ENCODE measurements around the gene GNG12. TPM values are rescaled to one million over a fixed set of nuclear protein-coding genes. Genes with fewer than 3 reads are reported as not detected.
A peak's percentile ranks its signal among the peaks of the same experiment; 100 is the strongest.

GNG12 gene
- total RNA-seq, 2 donors from 2014 or later: 29.1 to 45.4 TPM

- Histone ChIP-seq H3K27me3 (no peaks in the 10 kb centered on the region), H3K4me1 (peaks cover 0 to 19% of the 10 kb centered on the region in 2 donors), H3K4me3 (no peak overlapping the region), H3K27ac (no peak overlapping the region), H3K36me3 (no peaks in the 10 kb centered on the region), H3K9me3 (no peaks in the 10 kb centered on the region)
- no peak for DNase-seq (ENCODE audit: low spot score)
- no peak for TF ChIP-seq CTCF (IDR thresholded peaks at IDR 0.05)
These were observed 79.3 kb downstream of the GNG12 start for GRCh38 chr1:67753776-67754525.

- H3K4me1 ChIP-seq: peaks cover 0 to 30% of the 10 kb centered on the region in 2 donors
- DNase-seq (ENCODE audit: low spot score): no peak
- no peak overlapping the region for H3K27ac ChIP-seq
- no peak overlapping the region for H3K4me3 ChIP-seq
- no peaks in the 10 kb centered on the region for H3K36me3 ChIP-seq
- H3K27me3 ChIP-seq: no peaks in the 10 kb centered on the region
- H3K9me3 ChIP-seq: no peaks in the 10 kb centered on the region
- TF ChIP-seq CTCF (IDR thresholded peaks at IDR 0.05): no peak
These were observed 81.0 kb downstream of the GNG12 start for GRCh38 chr1:67752306-67752705.

- Histone ChIP-seq H3K4me1 (peaks cover 0 to 30% of the 10 kb centered on the region in 2 donors), H3K27me3 (no peaks in the 10 kb centered on the region), H3K36me3 (no peaks in the 10 kb centered on the region), H3K27ac (peak overlapping the region in 1 of 2 donors; percentile 64), H3K9me3 (no peaks in the 10 kb centered on the region), H3K4me3 (no peak overlapping the region)
- no peak for TF ChIP-seq CTCF (IDR thresholded peaks at IDR 0.05)
- no peak for DNase-seq (ENCODE audit: low spot score)
These were observed 82.6 kb downstream of the GNG12 start for GRCh38 chr1:67750691-67751054.

- Histone ChIP-seq H3K36me3 (no peaks in the 10 kb centered on the region), H3K4me1 (peaks cover 0 to 30% of the 10 kb centered on the region in 2 donors), H3K9me3 (no peaks in the 10 kb centered on the region), H3K27ac (peak overlapping the region; percentile 36 to 64), H3K4me3 (no peak overlapping the region), H3K27me3 (no peaks in the 10 kb centered on the region)
- no peak for DNase-seq (ENCODE audit: low spot score)
- TF ChIP-seq CTCF (IDR thresholded peaks at IDR 0.05): no peak
These were observed 83.2 kb downstream of the GNG12 start for GRCh38 chr1:67749844-67750690.

GRCh38 chr1:67749263-67749843 lies 83.9 kb downstream of the GNG12 start:
- H3K36me3 ChIP-seq: no peaks in the 10 kb centered on the region
- peaks cover 0 to 30% of the 10 kb centered on the region in 2 donors for H3K4me1 ChIP-seq
- H3K27me3 ChIP-seq: no peaks in the 10 kb centered on the region
- DNase-seq (ENCODE audit: low spot score): no peak
- peak overlapping the region in 1 of 2 donors; percentile 7 for H3K4me3 ChIP-seq
- H3K9me3 ChIP-seq: no peaks in the 10 kb centered on the region
- H3K27ac ChIP-seq: peak overlapping the region; percentile 36 to 64
- TF ChIP-seq CTCF (IDR thresholded peaks at IDR 0.05): no peak

Measured in right atrium auricular region (tissue), 2 donors.